Activated CD8-positive, alpha-beta memory T cell treated with anti-CD3 and anti-CD28 coated beads for 4 hours (primary cell): ENCODE results near the gene PDE6B.
"Not testable (repeated sequence)": the region's sequence is repeated elsewhere in the genome, so short reads cannot be mapped to it uniquely, and the experiment has no call there.

Experiments used
- DNase-seq, 2 donors: peaks; one replicate each; pipeline ENCODE4 v3.0.0-alpha.2; 2020; ENCODE audit warnings: low read depth in 2 of 2

Gene PDE6B

DNA sequence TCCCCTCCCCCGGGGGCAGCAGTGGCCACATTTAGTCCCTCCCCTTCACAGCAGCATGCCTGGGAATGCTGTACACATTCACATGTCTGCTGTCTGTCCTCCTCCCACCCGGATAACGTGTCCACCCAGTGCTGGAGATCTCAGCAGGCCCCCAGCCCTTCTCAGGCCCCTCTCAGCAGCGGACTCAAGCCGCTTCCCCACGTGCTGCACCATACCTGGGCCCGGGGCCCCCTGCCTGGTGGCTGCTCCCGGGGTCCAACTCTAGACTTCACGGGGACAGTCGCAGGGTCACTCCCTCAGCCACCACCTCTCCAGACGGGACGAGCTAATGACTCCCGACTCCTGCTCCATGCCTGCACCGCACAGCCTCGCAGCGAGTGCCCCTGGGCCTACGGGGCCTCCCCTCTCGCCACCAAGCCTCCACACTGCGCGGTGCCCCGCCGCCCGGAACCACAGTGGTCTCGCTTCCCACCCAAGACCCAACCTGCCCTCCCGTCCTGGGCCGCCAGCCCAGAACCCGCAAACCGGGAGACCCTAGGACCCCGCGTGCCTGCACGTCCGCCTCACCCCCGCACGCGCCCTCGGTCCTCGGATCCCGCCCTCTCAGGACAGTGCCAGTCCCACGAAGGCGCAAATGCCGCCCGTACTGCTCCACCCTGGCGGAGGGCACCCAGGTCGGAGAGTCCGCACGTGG lies 79.0 kb downstream of the PDE6B start:
- DNase-seq: no peak

GRCh38 chr4:704971-705277 lies 79.6 kb downstream of the PDE6B start:
- no peak for DNase-seq

DNA sequence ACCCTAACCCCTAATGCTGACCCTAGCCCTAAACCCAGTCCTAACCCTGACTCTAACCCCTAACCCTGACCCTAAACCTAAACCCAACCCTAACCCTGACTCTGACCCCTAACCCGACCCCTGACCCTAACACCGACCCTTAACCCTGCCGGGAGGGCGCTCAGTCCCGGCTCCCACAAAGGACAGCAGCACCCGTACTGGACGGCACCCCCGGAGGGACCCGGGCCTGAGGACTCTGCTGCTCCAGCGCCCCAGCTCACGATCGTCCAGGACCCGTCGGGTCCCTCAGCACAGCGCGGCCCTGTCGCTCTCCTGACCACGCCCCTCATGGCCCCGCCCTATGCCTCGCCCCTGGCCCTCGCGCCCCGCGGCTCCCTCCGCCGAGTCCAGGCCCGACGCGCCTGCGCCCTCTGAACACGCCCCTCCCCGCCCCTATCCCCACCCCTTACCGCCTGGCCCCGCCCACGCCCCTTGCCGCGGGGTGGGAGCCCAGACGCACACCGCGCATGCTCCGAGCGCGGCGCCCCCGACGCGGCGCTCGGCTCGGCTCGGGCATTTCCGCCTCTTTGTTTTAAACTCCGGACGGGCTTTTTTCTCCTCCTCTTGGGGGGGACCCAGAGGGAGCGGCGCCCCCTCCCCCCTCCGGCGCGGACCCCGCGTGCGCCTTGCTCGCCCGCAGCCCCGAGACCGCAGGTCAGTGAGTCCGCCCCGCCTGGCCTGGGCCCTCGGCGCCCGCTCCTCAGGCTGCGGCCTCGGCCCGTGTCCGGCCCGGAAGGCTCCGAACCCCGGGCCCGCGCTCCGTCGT lies 80.1 kb downstream of the PDE6B start, which contains the start of gene PCGF3:
Gene PCGF3, plus strand, starts transcription at position 555 of the 805 bp plus-strand sequence. CDS start 27,849 bp downstream, outside the sequence.
- DNase-seq: peak; percentile 92

DNA sequence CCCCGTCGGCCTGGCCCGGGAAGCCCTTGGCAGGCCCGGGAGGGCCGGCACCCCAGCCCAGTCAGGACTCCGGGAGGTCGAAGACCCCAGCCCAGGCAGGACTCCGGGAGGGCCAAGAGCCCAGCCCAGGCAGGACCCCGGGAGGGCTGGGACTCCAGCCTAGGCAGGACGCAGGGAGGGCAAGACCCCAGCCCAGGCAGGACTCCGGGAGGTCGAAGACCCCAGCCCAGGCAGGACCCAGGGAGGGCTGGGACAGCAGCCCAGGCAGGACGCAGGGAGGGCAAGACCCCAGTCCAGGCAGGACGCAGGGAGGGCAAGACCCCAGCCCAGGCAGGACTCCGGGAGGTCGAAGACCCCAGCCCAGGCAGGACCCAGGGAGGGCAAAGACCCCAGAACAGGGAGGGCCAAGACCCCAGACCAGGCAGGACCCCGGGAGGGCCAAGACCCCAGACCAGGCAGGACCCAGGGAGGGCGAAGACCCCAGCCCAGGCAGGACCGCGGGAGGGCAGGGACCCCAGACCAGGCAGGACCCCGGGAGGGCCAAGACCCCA lies 80.8 kb downstream of the PDE6B start:
- not testable (repeated sequence) for DNase-seq

GRCh38 chr4:706834-707598 lies 81.6 kb downstream of the PDE6B start:
- no peak for DNase-seq

DNA sequence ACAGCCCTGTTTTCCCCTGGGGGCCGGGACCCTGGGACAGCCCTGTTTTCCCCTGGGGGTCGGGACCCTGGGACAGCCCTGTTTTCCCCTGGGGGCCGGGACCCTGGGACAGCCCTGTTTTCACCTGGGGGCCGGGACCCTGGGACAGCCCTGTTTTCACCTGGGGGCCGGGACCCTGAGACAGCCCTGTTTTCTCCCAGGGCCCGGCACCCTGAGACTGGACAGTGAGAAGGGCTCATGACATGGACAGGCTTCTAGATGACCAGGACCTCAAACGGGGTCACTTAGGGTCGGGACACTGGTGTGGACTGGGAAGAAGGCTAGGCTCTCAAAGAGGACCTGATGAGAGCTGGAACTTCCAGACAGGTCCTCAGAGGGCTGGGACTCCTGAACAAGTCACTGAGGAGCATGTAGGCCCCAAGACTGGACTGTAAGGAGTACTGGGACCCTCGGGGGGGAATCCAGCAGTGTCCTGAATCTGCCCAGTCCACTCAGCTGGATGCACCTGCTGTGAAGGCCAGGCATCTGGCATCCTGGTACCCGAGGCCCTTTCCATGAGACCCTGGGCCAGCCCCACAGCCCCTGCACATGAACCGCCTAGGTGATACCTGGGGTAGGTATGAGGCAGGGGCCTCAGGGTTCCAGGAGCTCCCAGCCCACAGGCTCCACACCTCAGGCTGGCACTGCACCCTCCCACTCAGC lies 82.7 kb downstream of the PDE6B start:
- DNase-seq: no peak

- DNase-seq: no peak
These were observed 83.2 kb downstream of the PDE6B start for GRCh38 chr4:708631-708933.

DNA sequence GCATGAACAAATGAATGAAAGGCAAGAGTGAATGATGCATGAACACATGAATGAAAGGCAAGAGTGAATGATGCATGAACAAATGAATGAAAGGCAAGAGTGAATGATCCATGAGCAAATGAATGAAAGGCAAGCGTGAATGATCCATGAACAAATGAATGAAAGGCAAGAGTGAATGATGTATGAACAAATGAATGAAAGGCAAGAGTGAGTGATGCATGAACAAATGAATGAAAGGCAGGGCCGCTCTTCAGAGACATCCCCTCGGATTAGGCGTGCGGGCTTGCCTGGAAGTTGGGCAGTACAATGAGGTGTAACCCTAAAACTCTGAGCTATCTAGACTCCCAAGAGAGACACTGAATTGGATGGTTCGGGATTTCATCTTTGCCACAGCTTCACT lies 84.0 kb downstream of the PDE6B start:
- no peak for DNase-seq

- DNase-seq: no peak
These were observed 84.7 kb downstream of the PDE6B start for GRCh38 chr4:710116-710515.

GRCh38 chr4:710916-711315 lies 85.5 kb downstream of the PDE6B start:
- DNase-seq: no peak

- no peak for DNase-seq
These were observed 86.7 kb downstream of the PDE6B start for GRCh38 chr4:712093-712492.

GRCh38 chr4:712916-713632 lies 87.7 kb downstream of the PDE6B start:
- no peak for DNase-seq

- DNase-seq: no peak
These were observed 88.7 kb downstream of the PDE6B start for GRCh38 chr4:714087-714486.

DNA sequence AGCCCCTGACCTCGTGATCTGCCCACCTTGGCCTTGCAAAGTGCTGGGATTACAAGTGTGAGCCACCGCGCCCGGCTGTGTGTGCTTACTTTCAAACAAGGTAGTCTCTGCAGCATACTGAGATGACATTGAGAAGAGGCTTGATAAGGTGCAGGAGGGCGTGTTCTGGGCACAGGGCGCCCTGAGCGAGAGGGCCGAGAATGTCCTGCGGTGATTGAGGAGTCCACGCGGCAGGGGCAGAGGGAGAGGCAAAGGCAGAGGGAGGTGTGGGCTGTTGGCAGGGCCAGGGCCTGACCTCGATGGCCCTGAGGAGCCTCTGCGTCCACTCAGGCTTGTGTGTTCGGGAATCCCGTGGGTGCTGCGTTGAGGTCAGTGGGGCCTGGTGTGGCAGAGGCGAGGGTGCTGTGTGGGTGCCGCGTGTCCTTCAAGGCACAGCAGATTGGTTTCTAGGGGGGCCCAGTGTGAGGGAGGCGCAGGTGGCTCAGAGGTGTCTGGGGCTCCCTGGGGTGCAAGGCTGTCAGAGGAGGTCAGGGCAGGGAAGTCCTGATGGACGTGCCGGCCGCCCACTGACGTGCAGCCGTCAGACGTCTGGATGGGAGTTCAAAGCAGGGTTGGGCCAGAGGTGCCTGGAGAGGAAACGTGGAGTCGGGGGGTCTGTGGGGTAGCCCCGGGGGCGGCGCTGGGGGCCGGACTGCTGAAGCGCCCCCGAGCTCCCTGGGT lies 92.4 kb downstream of the PDE6B start:
- DNase-seq: no peak

DNA sequence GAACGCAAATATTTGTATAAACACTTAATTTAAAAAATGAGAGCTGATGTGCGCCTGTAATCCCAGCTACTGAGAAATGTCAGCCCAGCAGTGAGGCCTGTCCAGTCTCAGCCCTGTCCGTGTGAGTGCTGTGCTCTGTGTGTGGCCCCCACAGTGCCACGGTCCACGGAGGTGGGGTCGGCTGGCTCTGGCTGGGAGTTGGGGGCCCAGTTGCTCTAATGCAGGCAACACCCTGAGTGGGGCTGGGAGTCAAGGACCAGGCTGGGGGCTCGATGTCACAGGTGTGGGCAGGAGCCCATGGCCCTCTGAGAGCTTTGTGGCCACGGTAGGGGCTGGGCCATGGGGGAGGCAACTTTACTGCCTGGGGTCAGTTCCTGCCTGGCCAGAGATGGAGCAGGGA lies 93.1 kb downstream of the PDE6B start:
- no peak for DNase-seq
